ENCODE data around the gene ZFYVE9. TPM values are rescaled to one million over a fixed set of nuclear protein-coding genes. Genes with fewer than 3 reads are reported as not detected.

Gene ZFYVE9
- total and polyA plus RNA-seq, 2 of the 4 experiments (the other 2 are of a cell fraction), result 8.3 to 28.7 TPM

GRCh38 chr1:52123622-52124021 is 18.3 kb upstream of the ZFYVE9 start:
- ATAC-seq (ENCODE audit: low read depth), result no peak
- H3K27ac ChIP-seq (ENCODE audit: insufficient read depth, low read length), result no peak overlapping the region
- dilution Hi-C loops (cut with HindIII; ENCODE audit: low sequenced_read_pairs, unreplicated experiment), result no loop called here

More at GRCh38 chr1:52123622-52124021, 18.3 kb upstream of the ZFYVE9 start:
- in situ Hi-C loops (cut with MboI; ENCODE audit: low sequenced_read_pairs), result no loop called here
- H2BK15ac ChIP-seq (ENCODE audit: low read depth, low read length), result no peak overlapping the region
- H3K56ac ChIP-seq (ENCODE audit: extremely low read depth, insufficient read depth, low read length), result no peak overlapping the region
- H4K20me1 ChIP-seq (ENCODE audit: insufficient read depth, low read length), result no peaks in the 10 kb centered on the region
- no peaks in the 10 kb centered on the region for H3K4me1 ChIP-seq (ENCODE audit: control insufficient read depth, insufficient read depth, low read length)
- BruUV-seq (replicated peaks), result no TSS peak
- no peak overlapping the region for H2BK120ac ChIP-seq (ENCODE audit: low read depth, low read length)
- no peak for DNase-seq
- H3K4ac ChIP-seq (ENCODE audit: low read depth, low read length), result no peak overlapping the region
- H3K14ac ChIP-seq (replicated peaks; ENCODE audit: low read depth, low read length), result no peak overlapping the region
- H3K23ac ChIP-seq (ENCODE audit: low read depth, low read length), result no peak overlapping the region
- no peaks in the 10 kb centered on the region for H3K36me3 ChIP-seq (ENCODE audit: control insufficient read depth, insufficient read depth, low read length)
- no peak for TF ChIP-seq RFX5 (IDR thresholded peaks at IDR 0.05; ENCODE audit: low read depth, low read length)
- no peak for TF ChIP-seq NFE2L2 (IDR thresholded peaks at IDR 0.05; ENCODE audit: low read depth, low read length)
- no peak for TF ChIP-seq CEBPB (IDR thresholded peaks at IDR 0.05; ENCODE audit: low read depth, low read length)
- no peak for TF ChIP-seq MAZ (IDR thresholded peaks at IDR 0.05; ENCODE audit: borderline replicate concordance, low read depth, low read length)
- no peaks in the 10 kb centered on the region for H3K9me3 ChIP-seq (ENCODE audit: control insufficient read depth, insufficient read depth, low read length)
- H2BK5ac ChIP-seq (ENCODE audit: low read depth, low read length, poor library complexity, severe bottlenecking), result no peak overlapping the region
- H3K9me1 ChIP-seq (ENCODE audit: insufficient read depth, low read length), result no peaks in the 10 kb centered on the region
- H3K18ac ChIP-seq (ENCODE audit: low read depth, low read length), result no peak overlapping the region
- H4K8ac ChIP-seq (ENCODE audit: low read depth in 2 of 2, low read length in 2 of 2), result no peak overlapping the region
- ChIA-PET CTCF (no interaction called here), POLR2A (ENCODE audit: unreplicated experiment) (no interaction called here)
- H3K27me3 ChIP-seq (ENCODE audit: control insufficient read depth, insufficient read depth, low read length), result peaks cover 8% of the 10 kb centered on the region
- no peak overlapping the region for H2AK9ac ChIP-seq (replicated peaks; ENCODE audit: low read depth, low read length, poor library complexity)
- no peak overlapping the region for H2AK5ac ChIP-seq (ENCODE audit: low read depth, low read length)
- H2BK20ac ChIP-seq (ENCODE audit: low read depth, low read length), result no peak overlapping the region
- H4K91ac ChIP-seq (ENCODE audit: insufficient read depth, low read depth, low read length), result no peak overlapping the region
- H3K79me1 ChIP-seq (ENCODE audit: low read depth in 1 of 2, low read length in 2 of 2), result no peaks in the 10 kb centered on the region
- intact Hi-C loops (cut with micrococcal nuclease), result no loop called here
- no peak overlapping the region for H3K4me3 ChIP-seq (ENCODE audit: insufficient read depth, low read depth, low read length)
- WGBS, 2 experiments (ENCODE audit: extremely low coverage in 2 of 2, insufficient read length in 1 of 2), result no CpG with 5 or more reads among the region's 6 CpGs
- H3K9ac ChIP-seq (ENCODE audit: low read depth, low read length), result no peak overlapping the region
- no peak overlapping the region for H2AFZ ChIP-seq (replicated peaks; ENCODE audit: low read length, poor library complexity)
- H3K4me2 ChIP-seq (ENCODE audit: low read depth, low read length), result no peak overlapping the region
- no peak overlapping the region for H4K5ac ChIP-seq (ENCODE audit: low read depth, low read length)

Measured in IMR-90 (cell line).